H1 (cell line): ENCODE data around the gene SMIM23. TPM values are rescaled to one million over a fixed set of nuclear protein-coding genes. Genes with fewer than 3 reads are reported as not detected.

ENCODE experiments used
- CTCF ChIA-PET: fragments of 300-600 bp; sonication (Branson Sonifier 250); formaldehyde crosslinking; loops from one replicate; lab custom pipeline; 2021; ENCODE audit not compliant: partially characterized antibody; lab: Charles Lee
- POLR2A ChIA-PET: fragments of 300-600 bp; sonication (Branson Sonifier 250); formaldehyde crosslinking; loops from one replicate; lab custom pipeline; 2021; ENCODE audit warnings: inconsistent platforms; ENCODE audit not compliant: partially characterized antibody; lab: Charles Lee
- DNase-seq, 2 experiments: peaks; one replicate each; pipeline versions ENCODE4 v3.0.0 to v3.0.0-alpha.2; 2010 to 2022; ENCODE audit warnings: low spot score in 2 of 2, low read depth in 1 of 2, mixed read lengths in 1 of 2
- FAIRE-seq: peaks from 2 replicates; lab custom pipeline; 2011; peaks lifted over from hg19 to GRCh38; lab: Jason Lieb, UNC
- H2AFZ ChIP-seq: 2 replicates; pipeline ENCODE4 v1.8.1; 2012; ENCODE audit warnings: low read length, inconsistent platforms
- H2AK5ac ChIP-seq: 2 replicates; pipeline ENCODE4 v1.6.1; 2013; ENCODE audit warnings: low read depth, low read length
- H2BK120ac ChIP-seq: replicated peaks from 2 replicates; pipeline ENCODE3; 2013; ENCODE audit warnings: low read depth, low read length, inconsistent platforms
- H2BK12ac ChIP-seq: 2 replicates; pipeline ENCODE4 v1.6.1; 2013; ENCODE audit warnings: low read depth, low read length
- H2BK15ac ChIP-seq: 2 replicates; pipeline ENCODE4 v1.6.1; 2013; ENCODE audit warnings: low read length
- H2BK20ac ChIP-seq: 2 replicates; pipeline ENCODE4 v1.6.1; 2013; ENCODE audit warnings: low read length
- H2BK5ac ChIP-seq: 2 replicates; pipeline ENCODE4 v1.6.1; 2013; ENCODE audit warnings: low read depth, low read length
- H3K14ac ChIP-seq: 2 replicates; pipeline ENCODE4 v1.6.1; 2013; ENCODE audit warnings: inconsistent platforms; ENCODE audit not compliant: insufficient read length
- H3K18ac ChIP-seq: 2 replicates; pipeline ENCODE4 v1.6.1; 2013; ENCODE audit warnings: low read length; ENCODE audit errors: extremely low read depth
- H3K23ac ChIP-seq: 2 replicates; pipeline ENCODE4 v1.6.1; 2013; ENCODE audit warnings: inconsistent platforms; ENCODE audit not compliant: insufficient read length
- H3K23me2 ChIP-seq: 2 replicates; pipeline ENCODE4 v1.6.1; 2013; ENCODE audit warnings: low read depth, low read length
- H3K27ac ChIP-seq: 2 replicates; pipeline ENCODE4 v1.6.1; 2011; ENCODE audit warnings: low read depth, low read length, inconsistent platforms
- H3K27me3 ChIP-seq, 4 experiments: replicated peaks in 1 of 4; 1 replicate in 1 of 4; 2 replicates in 3 of 4; pipeline versions ENCODE4 v1.6.1 to v1.8.1; 2011 to 2013; ENCODE audit warnings: low read length in 3 of 4, mild to moderate bottlenecking in 3 of 4, inconsistent platforms in 2 of 4, mixed read lengths in 2 of 4, moderate library complexity in 1 of 4; ENCODE audit not compliant: control insufficient read depth in 3 of 4, insufficient read depth in 3 of 4; ENCODE audit errors: extremely low read depth in 1 of 4
- H3K36me3 ChIP-seq, 4 experiments: 2 replicates each; pipeline versions ENCODE4 v1.6.1 to v1.8.1; 2011 to 2013; ENCODE audit warnings: mild to moderate bottlenecking in 4 of 4, low read length in 3 of 4, moderate library complexity in 2 of 4, control low read depth in 1 of 4, inconsistent platforms in 1 of 4; ENCODE audit not compliant: insufficient read depth in 4 of 4, control insufficient read depth in 2 of 4
- H3K4ac ChIP-seq: replicated peaks from 2 replicates; pipeline ENCODE3; 2013; ENCODE audit warnings: low read length, low read depth, mixed read lengths, inconsistent platforms; ENCODE audit not compliant: insufficient read length
- H3K4me1 ChIP-seq, 4 experiments: replicated peaks in 1 of 4; 1 replicate in 1 of 4; 2 replicates in 3 of 4; pipeline versions ENCODE4 v1.6.1 to v1.8.1; 2011 to 2013; ENCODE audit warnings: low read length in 3 of 4, inconsistent platforms in 2 of 4, mixed read lengths in 1 of 4; ENCODE audit not compliant: insufficient read depth in 4 of 4, control insufficient read depth in 3 of 4
- H3K4me2 ChIP-seq, 2 experiments: 2 replicates each; pipeline versions ENCODE4 v1.6.1 to v1.8.1; 2011 to 2013; ENCODE audit warnings: low read depth in 2 of 2, low read length in 2 of 2, control low read depth in 1 of 2, inconsistent platforms in 1 of 2, mild to moderate bottlenecking in 1 of 2; ENCODE audit not compliant: insufficient read depth in 1 of 2
- H3K4me3 ChIP-seq, 4 experiments: fragments of 200-600, 300-600 bp in 1 of 4; sonication (generic), shearing (Covaris generic), sonication (Bioruptor Twin) in 1 of 4; 2 replicates each; pipeline versions ENCODE4 v1.5.1 to v1.8.1; 2011 to 2016; ENCODE audit warnings: low read length in 4 of 4, low read depth in 3 of 4, control low read depth in 2 of 4, inconsistent platforms in 2 of 4, mild to moderate bottlenecking in 2 of 4, mixed read lengths in 1 of 4, moderate library complexity in 1 of 4; ENCODE audit not compliant: insufficient read depth in 2 of 4; ENCODE audit errors: extremely low read depth in 1 of 4
- H3K56ac ChIP-seq: replicated peaks from 2 replicates; pipeline ENCODE3; 2013; ENCODE audit warnings: low read depth, mild to moderate bottlenecking, mixed read lengths, low read length, inconsistent platforms; ENCODE audit not compliant: insufficient read length
- H3K79me1 ChIP-seq: 2 replicates; pipeline ENCODE4 v1.6.1; 2013; ENCODE audit warnings: low read depth, low read length, control low read depth
- H3K79me2 ChIP-seq, 2 experiments: 2 replicates each; pipeline versions ENCODE4 v1.6.1 to v1.8.1; 2012 to 2013; ENCODE audit warnings: low read length in 2 of 2, mild to moderate bottlenecking in 2 of 2, inconsistent platforms in 1 of 2; ENCODE audit not compliant: insufficient read depth in 2 of 2, control insufficient read depth in 1 of 2
- H3K9ac ChIP-seq, 4 experiments: replicated peaks in 1 of 4; 1 replicate in 1 of 4; 2 replicates in 3 of 4; pipeline versions ENCODE4 v1.6.1 to v1.8.1; 2011 to 2013; ENCODE audit warnings: low read depth in 3 of 4, low read length in 3 of 4, control low read depth in 2 of 4, mild to moderate bottlenecking in 2 of 4, moderate library complexity in 2 of 4, inconsistent platforms in 1 of 4; ENCODE audit errors: extremely low read depth in 1 of 4
- H3K9me3 ChIP-seq, 2 experiments: 2 replicates each; pipeline versions ENCODE4 v1.6.1 to v1.8.1; 2012 to 2013; ENCODE audit warnings: mild to moderate bottlenecking in 2 of 2, moderate library complexity in 2 of 2, control low read depth in 1 of 2, inconsistent platforms in 1 of 2, low read depth in 1 of 2, low read length in 1 of 2, mixed read lengths in 1 of 2; ENCODE audit not compliant: insufficient read depth in 2 of 2
- H4K20me1 ChIP-seq, 2 experiments: replicated peaks in 1 of 2; 2 replicates each; pipeline versions ENCODE3 to v1.8.1; 2011 to 2013; ENCODE audit warnings: inconsistent platforms in 2 of 2, low read length in 2 of 2, mild to moderate bottlenecking in 1 of 2; ENCODE audit not compliant: insufficient read depth in 2 of 2, control insufficient read depth in 1 of 2
- H4K5ac ChIP-seq: 2 replicates; pipeline ENCODE4 v1.6.1; 2013; ENCODE audit warnings: low read length, low read depth, mixed read lengths, inconsistent platforms; ENCODE audit not compliant: insufficient read length
- H4K8ac ChIP-seq: 2 replicates; pipeline ENCODE4 v1.8.0; 2013; ENCODE audit warnings: mild to moderate bottlenecking, moderate library complexity, low read length, inconsistent platforms; ENCODE audit not compliant: insufficient read depth; ENCODE audit errors: extremely low read depth
- H4K91ac ChIP-seq: replicated peaks from 2 replicates; pipeline ENCODE3; 2013; ENCODE audit warnings: low read length, mixed read lengths, inconsistent platforms; ENCODE audit not compliant: insufficient read length
- CREB1 ChIP-seq: IDR thresholded peaks from 2 replicates; pipeline ENCODE4 v1.6.1; 2012; ENCODE audit warnings: inconsistent platforms
- CTBP2 ChIP-seq: IDR thresholded peaks from 2 replicates; pipeline ENCODE4 v1.7.0; 2011; ENCODE audit warnings: borderline replicate concordance, mild to moderate bottlenecking, moderate library complexity, mixed read lengths, low read length; ENCODE audit not compliant: insufficient read depth, insufficient read length
- FOSL1 ChIP-seq: IDR thresholded peaks from 2 replicates; pipeline ENCODE4 v1.6.1; 2011; ENCODE audit warnings: mild to moderate bottlenecking, low read depth, low read length, moderate library complexity; ENCODE audit not compliant: insufficient read depth
- WGBS, 2 experiments: shearing (Covaris generic) in 1 of 2; methylation state at CpG; one replicate each; pipeline versions ENCODE4 v1.1.6 to v1.1.7; 2013 to 2015; ENCODE audit warnings: low lambda C conversion rate in 2 of 2, mixed read lengths in 2 of 2, inconsistent platforms in 1 of 2, low coverage in 1 of 2, missing lambda C conversion rate in 1 of 2; ENCODE audit not compliant: insufficient replicate concordance in 2 of 2, insufficient coverage in 1 of 2, insufficient read length in 1 of 2; ENCODE audit errors: extremely low coverage in 1 of 2, missing lambda C conversion rate in 1 of 2; 5-methylcytosine and 5-hydroxymethylcytosine counted together
- polyA plus RNA-seq, 7 experiments: library from polyadenylated mRNA; depleted of rRNA in 3 of 7; stranded (reverse) in 5 of 7; unstranded in 2 of 7; fragments of >200 nt in 5 of 7; fragments of 200-250 nt in 2 of 7; gene quantifications; 1 replicate in 5 of 7; 2 replicates in 1 of 7; 4 replicates in 1 of 7; pipeline versions ENCODE4 v1.2.1 to v1.2.3, GENCODE V29; 2011 to 2013; ENCODE audit warnings: missing spikeins in 2 of 7, mixed read lengths in 2 of 7
- total RNA-seq: library from RNA; stranded (reverse); fragmentation: NEBNext Ultra II Directional; extraction: Animal tissue kit (Norgen Biotek cat#: 25700); gene quantifications from 2 replicates; pipeline ENCODE4 v1.2.1, GENCODE V29; 2021

SMIM23 gene
- total and polyA plus RNA-seq, 2 of the 8 experiments (the other 6 are each of a cell fraction or from before 2014, with no cell fraction given), result not detected

DNA sequence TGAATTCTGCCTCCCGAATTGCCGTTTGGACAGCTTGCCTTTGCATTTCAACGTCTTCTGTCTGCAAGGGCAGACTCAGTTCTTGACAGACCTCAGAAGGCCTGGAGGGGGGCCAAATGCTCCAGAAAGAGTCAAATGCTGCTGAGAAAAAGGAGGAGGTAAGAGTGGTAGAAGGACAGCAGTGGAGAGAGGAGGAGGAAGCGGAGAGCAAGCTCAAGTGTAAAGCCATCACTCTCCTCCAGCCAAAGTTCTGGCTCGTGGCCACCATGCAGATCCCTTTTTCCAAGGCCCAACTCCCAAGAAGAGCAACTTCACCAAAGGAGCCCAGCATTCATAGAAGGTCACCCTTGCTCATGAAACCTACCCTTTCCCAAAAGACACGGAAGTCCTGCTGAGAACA lies 36.9 kb upstream of the SMIM23 start:
- Histone ChIP-seq H4K8ac (no peak overlapping the region), H3K79me1 (no peaks in the 10 kb centered on the region), H3K27me3 (no peaks in the 10 kb centered on the region), H2BK120ac (no peak overlapping the region), H2BK12ac (no peak overlapping the region), H3K23ac (no peak overlapping the region), H2AK5ac (no peak overlapping the region), H4K20me1 (no peaks in the 10 kb centered on the region), H3K4me3 (no peak overlapping the region), H2BK5ac (no peak overlapping the region), H3K4me1 (no peaks in the 10 kb centered on the region), H3K4me2 (no peak overlapping the region), H2BK20ac (no peak overlapping the region), H3K9me3 (no peaks in the 10 kb centered on the region), H3K79me2 (no peaks in the 10 kb centered on the region), H3K14ac (no peak overlapping the region), H2BK15ac (no peak overlapping the region), H3K23me2 (no peaks in the 10 kb centered on the region), H3K4ac (no peak overlapping the region), H3K36me3 (no peaks in the 10 kb centered on the region), H4K91ac (no peak overlapping the region), H3K9ac (no peak overlapping the region), H3K27ac (no peak overlapping the region), H2AFZ (no peak overlapping the region), H4K5ac (no peak overlapping the region), H3K56ac (no peak overlapping the region), H3K18ac (no peak overlapping the region)
- ChIA-PET POLR2A (no interaction called here), CTCF (interaction anchor here (0.8 to 1.6 kb wide), 14 partner anchors 9 to 308 kb away, joined by 3 to 8 read pairs (median 3); no protein-coding TSS in a partner anchor)
- no peak for DNase-seq
- 88% methylated on average over 6 of the region's 6 CpGs; no CpG with 5 or more reads in 1 of the 2 experiments for WGBS, 2 experiments
- TF ChIP-seq CTBP2 (no peak), CREB1 (no peak), FOSL1 (no peak)
- no peak for FAIRE-seq
